Progenitor cell of endocrine pancreas (in vitro differentiated cells): ENCODE measurements around the gene PDZD11. TPM values are rescaled to one million over a fixed set of nuclear protein-coding genes. Genes with fewer than 3 reads are reported as not detected.

ENCODE experiments used
- DNase-seq: peaks from one replicate; pipeline ENCODE4 v3.0.0; 2021; ENCODE audit warnings: low spot score; ENCODE audit not compliant: unreplicated experiment
- H3K27ac Mint-ChIP-seq: 2 replicates; pipeline ENCODE4 v1.8.0; 2021; ENCODE audit warnings: mild to moderate bottlenecking, moderate library complexity, mixed read lengths
- H3K27me3 Mint-ChIP-seq: 2 replicates; pipeline ENCODE4 v1.8.0; 2021; ENCODE audit warnings: mixed read lengths
- H3K36me3 Mint-ChIP-seq: 2 replicates; pipeline ENCODE4 v1.8.0; 2022; ENCODE audit warnings: mixed read lengths; ENCODE audit not compliant: insufficient read depth
- H3K4me1 Mint-ChIP-seq: 2 replicates; pipeline ENCODE4 v1.8.0; 2021; ENCODE audit warnings: low read depth, mixed read lengths
- H3K4me3 Mint-ChIP-seq: 2 replicates; pipeline ENCODE4 v1.8.0; 2021; ENCODE audit warnings: low read depth, mild to moderate bottlenecking, moderate library complexity, mixed read lengths
- H3K9me3 Mint-ChIP-seq: 2 replicates; pipeline ENCODE4 v1.8.0; 2021; ENCODE audit warnings: low read depth, mixed read lengths
- CTCF ChIP-seq: fragments of 200-600 bp; sonication (generic); IDR thresholded peaks from one replicate; pipeline ENCODE4 v1.5.0; 2021; ENCODE audit warnings: antibody characterized with exemption, mild to moderate bottlenecking; ENCODE audit not compliant: unreplicated experiment
- total RNA-seq: library from RNA; stranded (reverse); gene quantifications from 2 replicates; pipeline ENCODE4 v1.2.1, GENCODE V29; 2021

PDZD11 gene
- total RNA-seq, 1 donor from 2014 or later: 38.2 TPM

- H3K9me3 Mint-ChIP-seq: peaks cover 32% of the 10 kb centered on the region
- H3K4me1 Mint-ChIP-seq: no peaks in the 10 kb centered on the region
- no peak within 1 kb of the TSS for H3K27ac Mint-ChIP-seq
- H3K27me3 Mint-ChIP-seq: peaks cover 8% of the 10 kb centered on the region
- TF ChIP-seq CTCF: no peak
- no peaks in the 10 kb centered on the region for H3K36me3 Mint-ChIP-seq
- H3K4me3 Mint-ChIP-seq: no peak within 1 kb of the TSS
- no peak for DNase-seq
Measured at GRCh38 chrX:70268034-70268433, 21.7 kb downstream of the PDZD11 start, which contains the start of gene ARR3. Gene ARR3, plus strand, starts transcription at chrX:70268334. Its CDS starts 1,052 bp downstream, at chrX:70269386.

- no peak overlapping the region for H3K27ac Mint-ChIP-seq
- H3K27me3 Mint-ChIP-seq: peaks cover 8% of the 10 kb centered on the region
- no peaks in the 10 kb centered on the region for H3K4me1 Mint-ChIP-seq
- DNase-seq: no peak
- peaks cover 25% of the 10 kb centered on the region for H3K9me3 Mint-ChIP-seq
- H3K36me3 Mint-ChIP-seq: no peaks in the 10 kb centered on the region
- no peak overlapping the region for H3K4me3 Mint-ChIP-seq
- TF ChIP-seq CTCF: no peak
Measured at GRCh38 chrX:70264784-70265183, 24.9 kb downstream of the PDZD11 start.

- Mint-ChIP-seq H3K4me1 (no peaks in the 10 kb centered on the region), H3K27ac (no peak overlapping the region), H3K4me3 (no peak overlapping the region), H3K36me3 (no peaks in the 10 kb centered on the region), H3K27me3 (peaks cover 8% of the 10 kb centered on the region), H3K9me3 (peaks cover 14% of the 10 kb centered on the region)
- TF ChIP-seq CTCF: peak; percentile 61
- DNase-seq: peak; percentile 28
Measured at GRCh38 chrX:70262952-70263567, 26.7 kb downstream of the PDZD11 start.

GRCh38 chrX:70260104-70260503, 29.6 kb downstream of the PDZD11 start, which contains the start of gene P2RY4:
Gene P2RY4, minus strand, starts transcription at chrX:70260204. Its CDS starts 580 bp downstream, at chrX:70259624.
- DNase-seq: no peak
- no peak for TF ChIP-seq CTCF
- H3K4me1 Mint-ChIP-seq: peaks cover under 1% of the 10 kb centered on the region
- H3K27me3 Mint-ChIP-seq: peaks cover 8% of the 10 kb centered on the region
- H3K4me3 Mint-ChIP-seq: no peak within 1 kb of the TSS
- no peaks in the 10 kb centered on the region for H3K36me3 Mint-ChIP-seq
- H3K9me3 Mint-ChIP-seq: peaks cover 12% of the 10 kb centered on the region
- H3K27ac Mint-ChIP-seq: no peak within 1 kb of the TSS

GRCh38 chrX:70257423-70258288, 32.1 kb downstream of the PDZD11 start:
- Mint-ChIP-seq H3K36me3 (no peaks in the 10 kb centered on the region), H3K4me3 (no peak overlapping the region), H3K4me1 (peaks cover 12% of the 10 kb centered on the region), H3K27ac (no peak overlapping the region), H3K27me3 (no peaks in the 10 kb centered on the region), H3K9me3 (peaks cover 25% of the 10 kb centered on the region)
- DNase-seq: no peak
- TF ChIP-seq CTCF: no peak
